ENCODE results near the gene TMEM135. TPM values are rescaled to one million over a fixed set of nuclear protein-coding genes. Genes with fewer than 3 reads are reported as not detected.
"Not testable (repeated sequence)": the region's sequence is repeated elsewhere in the genome, so short reads cannot be mapped to it uniquely, and the experiment has no call there.

Gene TMEM135
- total RNA-seq, 6 experiments from 2014 or later, result 12.2 to 27.9 (median 18.8) TPM

DNA sequence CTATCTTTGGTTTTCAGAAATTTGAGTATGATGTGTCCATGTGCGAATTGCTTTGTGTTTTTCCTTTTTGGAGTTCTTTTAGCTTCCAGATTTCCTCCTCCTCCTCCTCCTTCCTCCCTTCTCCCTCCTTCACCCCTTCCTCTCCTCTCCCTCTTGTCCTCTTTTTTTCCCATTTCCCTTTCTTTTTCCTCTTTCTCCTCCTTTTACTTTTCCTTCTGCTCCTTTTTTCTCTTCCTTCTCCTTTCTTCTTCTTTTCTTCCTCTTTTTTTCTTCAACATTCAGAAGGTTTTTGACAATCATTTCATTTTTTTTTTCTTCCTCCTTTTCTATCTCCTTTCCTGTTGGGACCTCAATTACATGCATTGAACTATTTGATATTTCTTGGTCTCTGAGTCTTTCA lies 104.9 kb downstream of the TMEM135 start:
- Histone ChIP-seq H3K36me3 (no peaks in the 10 kb centered on the region), H3K27ac (no peak overlapping the region), H3K27me3 (no peaks in the 10 kb centered on the region), H3K4me3 (no peak overlapping the region), H3K4me1 (no peaks in the 10 kb centered on the region), H3K9me3 (no peaks in the 10 kb centered on the region)
- 100% methylated on average over 1 of the region's 1 CpG for WGBS (ENCODE audit: insufficient coverage, low coverage, low lambda C conversion rate, missing lambda C conversion rate)
- intact Hi-C loops (cut with DNase I), result no loop called here
- DNase-seq (no peak), ATAC-seq (no peak)
- TF ChIP-seq, protein P1, sequence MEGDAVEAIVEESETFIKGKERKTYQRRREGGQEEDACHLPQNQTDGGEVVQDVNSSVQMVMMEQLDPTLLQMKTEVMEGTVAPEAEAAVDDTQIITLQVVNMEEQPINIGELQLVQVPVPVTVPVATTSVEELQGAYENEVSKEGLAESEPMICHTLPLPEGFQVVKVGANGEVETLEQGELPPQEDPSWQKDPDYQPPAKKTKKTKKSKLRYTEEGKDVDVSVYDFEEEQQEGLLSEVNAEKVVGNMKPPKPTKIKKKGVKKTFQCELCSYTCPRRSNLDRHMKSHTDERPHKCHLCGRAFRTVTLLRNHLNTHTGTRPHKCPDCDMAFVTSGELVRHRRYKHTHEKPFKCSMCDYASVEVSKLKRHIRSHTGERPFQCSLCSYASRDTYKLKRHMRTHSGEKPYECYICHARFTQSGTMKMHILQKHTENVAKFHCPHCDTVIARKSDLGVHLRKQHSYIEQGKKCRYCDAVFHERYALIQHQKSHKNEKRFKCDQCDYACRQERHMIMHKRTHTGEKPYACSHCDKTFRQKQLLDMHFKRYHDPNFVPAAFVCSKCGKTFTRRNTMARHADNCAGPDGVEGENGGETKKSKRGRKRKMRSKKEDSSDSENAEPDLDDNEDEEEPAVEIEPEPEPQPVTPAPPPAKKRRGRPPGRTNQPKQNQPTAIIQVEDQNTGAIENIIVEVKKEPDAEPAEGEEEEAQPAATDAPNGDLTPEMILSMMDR (IDR thresholded peaks at IDR 0.05), result no peak
- TF ChIP-seq POLR2A (IDR thresholded peaks at IDR 0.05), result no peak

DNA sequence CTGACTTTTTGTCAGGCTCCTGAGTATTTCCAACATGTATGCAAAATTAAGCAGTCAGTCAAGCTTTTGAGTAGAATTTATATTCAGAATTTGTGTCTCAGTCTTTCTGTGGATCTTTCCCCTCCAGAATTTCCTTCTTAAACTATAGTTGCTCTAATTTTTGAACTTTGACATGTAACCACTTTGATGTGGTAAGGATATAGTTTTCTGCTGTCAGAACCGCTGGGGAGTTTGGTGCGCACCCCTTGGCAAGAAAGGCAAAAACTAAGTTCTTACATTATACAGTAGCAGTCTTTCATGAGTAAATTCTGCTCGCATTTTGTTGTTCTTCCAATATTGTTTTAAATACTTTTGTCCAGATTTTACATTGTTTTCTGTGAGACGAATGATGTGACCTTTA lies 105.9 kb downstream of the TMEM135 start:
- Histone ChIP-seq H3K4me3 (no peak overlapping the region), H3K27me3 (no peaks in the 10 kb centered on the region), H3K36me3 (no peaks in the 10 kb centered on the region), H3K4me1 (no peaks in the 10 kb centered on the region), H3K27ac (no peak overlapping the region), H3K9me3 (no peaks in the 10 kb centered on the region)
- no peak for DNase-seq
- TF ChIP-seq POLR2A (IDR thresholded peaks at IDR 0.05), result no peak
- 77% methylated on average over 4 of the region's 4 CpGs for WGBS (ENCODE audit: insufficient coverage, low coverage, low lambda C conversion rate, missing lambda C conversion rate)
- intact Hi-C loops (cut with DNase I), result no loop called here
- ATAC-seq, result no peak

DNA sequence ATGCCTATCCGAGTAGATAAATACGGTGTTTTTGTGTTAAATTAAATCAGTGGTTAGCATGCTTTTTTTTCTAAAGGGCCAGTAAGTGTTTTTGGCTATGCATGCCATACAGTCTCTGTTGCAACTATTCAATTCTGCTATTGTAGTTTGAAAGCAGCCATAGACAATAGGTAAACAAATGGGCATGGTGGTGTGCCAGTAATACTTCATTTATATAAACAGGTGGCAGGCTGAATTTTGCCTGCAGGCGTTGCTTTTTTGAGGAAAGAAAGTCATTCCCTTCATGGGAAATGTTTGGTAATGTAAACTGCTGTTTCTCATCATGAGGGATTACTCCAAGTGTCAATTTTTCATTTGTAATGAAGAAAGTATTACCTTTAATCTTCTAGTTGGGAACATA lies 106.5 kb downstream of the TMEM135 start:
- H3K36me3 ChIP-seq, result no peaks in the 10 kb centered on the region
- ATAC-seq (no peak), DNase-seq (no peak)
- TF ChIP-seq, protein P1 (IDR thresholded peaks at IDR 0.05), result no peak
- TF ChIP-seq POLR2A (IDR thresholded peaks at IDR 0.05), result no peak
- WGBS (ENCODE audit: insufficient coverage, low coverage, low lambda C conversion rate, missing lambda C conversion rate), result 82% methylated on average over 3 of the region's 3 CpGs
- intact Hi-C loops (cut with DNase I), result no loop called here
- no peaks in the 10 kb centered on the region for H3K27me3 ChIP-seq
- H3K4me1 ChIP-seq, result no peaks in the 10 kb centered on the region
- H3K4me3 ChIP-seq, result no peak overlapping the region
- H3K9me3 ChIP-seq, result no peaks in the 10 kb centered on the region
- H3K27ac ChIP-seq, result no peak overlapping the region

DNA sequence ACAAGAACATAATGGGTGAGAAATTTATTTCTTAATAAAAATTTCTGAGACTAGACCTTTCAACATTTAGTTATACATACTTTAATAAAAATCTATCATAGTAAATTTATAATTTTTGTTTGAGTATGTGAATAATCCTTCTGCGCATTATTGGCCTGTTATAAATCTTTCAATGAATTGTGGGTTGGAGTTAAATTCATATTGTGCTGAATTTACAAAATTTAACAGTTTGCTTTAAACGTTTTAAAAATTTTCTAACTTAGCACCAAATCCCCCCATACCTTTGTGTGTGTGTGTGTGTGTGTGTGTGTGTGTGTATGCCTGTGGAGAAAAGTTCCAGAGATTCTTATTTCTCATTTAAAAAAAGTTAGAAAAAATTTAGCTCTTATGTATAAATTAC lies 111.0 kb downstream of the TMEM135 start:
- Histone ChIP-seq H3K4me1 (no peaks in the 10 kb centered on the region), H3K9me3 (no peaks in the 10 kb centered on the region), H3K4me3 (no peak overlapping the region), H3K27me3 (no peaks in the 10 kb centered on the region), H3K36me3 (no peaks in the 10 kb centered on the region), H3K27ac (no peak overlapping the region)
- no peak for DNase-seq
- 90% methylated on average over 2 of the region's 2 CpGs for whole genome bisulfite sequencing (ENCODE audit: insufficient coverage, low coverage, low lambda C conversion rate, missing lambda C conversion rate)
- TF ChIP-seq, protein P1 (IDR thresholded peaks at IDR 0.05), result no peak
- no peak for TF ChIP-seq POLR2A (IDR thresholded peaks at IDR 0.05)
- ATAC-seq, result no peak
- intact Hi-C loops (cut with DNase I), result no loop called here

DNA sequence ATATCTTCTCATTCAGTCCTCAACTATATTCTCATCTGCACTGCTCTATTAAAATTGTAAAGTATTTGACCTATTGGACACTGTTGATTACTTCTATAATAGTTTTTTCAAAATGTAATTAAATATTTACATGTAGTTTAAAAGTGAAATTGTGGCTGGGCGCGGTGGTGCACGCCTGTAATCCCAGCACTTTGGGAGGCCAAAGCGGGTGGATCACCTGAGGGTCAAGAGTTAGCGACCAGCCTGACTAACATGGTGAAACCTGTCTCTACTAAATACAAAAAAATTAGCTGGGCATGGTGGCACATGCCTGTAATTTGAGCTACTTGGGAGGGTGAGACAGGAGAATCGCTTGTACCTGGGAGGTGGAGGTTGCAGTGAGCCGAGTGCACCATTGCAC lies 112.0 kb downstream of the TMEM135 start:
- WGBS (ENCODE audit: insufficient coverage, low coverage, low lambda C conversion rate, missing lambda C conversion rate), result 98% methylated on average over 5 of the region's 7 CpGs
- H3K27me3 ChIP-seq; DNase-seq; H3K4me3 ChIP-seq; intact Hi-C loops (cut with DNase I); H3K36me3 ChIP-seq; H3K27ac ChIP-seq; H3K9me3 ChIP-seq; ATAC-seq; H3K4me1 ChIP-seq: not testable (repeated sequence)

DNA sequence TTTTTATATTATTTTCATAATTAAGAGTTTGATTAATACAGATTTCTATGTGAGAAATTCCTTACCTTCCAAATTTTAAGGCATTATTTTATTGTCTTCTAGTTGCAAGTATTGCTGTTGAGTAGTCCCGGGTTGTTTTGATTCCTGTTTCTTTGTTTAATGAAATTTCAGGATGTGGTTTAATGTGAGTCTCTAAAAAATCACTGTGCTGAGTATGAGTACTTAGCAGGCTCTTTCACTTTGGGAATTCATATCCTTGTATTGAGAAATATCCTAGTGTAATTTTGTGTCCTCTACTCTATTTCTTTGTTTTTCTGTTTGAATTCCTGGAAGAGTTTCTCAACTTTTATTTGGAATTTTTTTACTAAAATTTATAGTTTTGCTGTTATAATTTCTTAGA lies 113.2 kb downstream of the TMEM135 start:
- Histone ChIP-seq H3K4me1 (no peaks in the 10 kb centered on the region), H3K36me3 (no peaks in the 10 kb centered on the region), H3K27me3 (no peaks in the 10 kb centered on the region), H3K9me3 (no peaks in the 10 kb centered on the region), H3K4me3 (no peak overlapping the region), H3K27ac (no peak overlapping the region)
- intact Hi-C loops (cut with DNase I), result no loop called here
- ATAC-seq (peak in 2 of 4 donors; percentile 23 to 55), DNase-seq (no peak)
- 45% methylated on average over 1 of the region's 1 CpG for WGBS (ENCODE audit: insufficient coverage, low coverage, low lambda C conversion rate, missing lambda C conversion rate)
- TF ChIP-seq POLR2A (IDR thresholded peaks at IDR 0.05), result no peak
- TF ChIP-seq, protein P1 (IDR thresholded peaks at IDR 0.05), result no peak

Measured in right lobe of liver (tissue), 6 donors.